PC-3 (cell line): ENCODE data around the gene TFAP2B. TPM values are rescaled to one million over a fixed set of nuclear protein-coding genes. Genes with fewer than 3 reads are reported as not detected.

Source experiments
- ATAC-seq: fragments of 200-7000 bp; cut with Tn5 transposase; 2 replicates; pipeline ENCODE4 v1.9.1; 2020; ENCODE audit warnings: mild to moderate bottlenecking, moderate library complexity
- BruUV-seq: library from RNA; stranded (reverse); fragments of 400-500 nt; replicated peaks from 2 replicates; lab custom pipeline; 2021; lab: Mats Ljungman, UMichigan
- CTCF ChIA-PET: fragments of 300-600 bp; sonication (Branson Sonifier 250); formaldehyde crosslinking; loops from one replicate; lab custom pipeline; 2022; ENCODE audit warnings: antibody characterized with exemption; lab: Charles Lee
- POLR2A ChIA-PET: fragments of 300-600 bp; sonication (Branson Sonifier 250); formaldehyde crosslinking; loops from one replicate; lab custom pipeline; 2022; ENCODE audit warnings: antibody characterized with exemption; ENCODE audit not compliant: unreplicated experiment; lab: Charles Lee
- DNase-seq: peaks from one replicate; pipeline ENCODE4 v3.0.0-alpha.2; 2015
- H2AFZ ChIP-seq: fragments of 300-600 bp; sonication (generic); 2 replicates; pipeline ENCODE4 v1.6.0; 2016; ENCODE audit warnings: antibody characterized with exemption, low read length
- H3F3A ChIP-seq: fragments of 300-600 bp; sonication (generic); one replicate; pipeline ENCODE4 v1.6.0; 2017; ENCODE audit warnings: antibody characterized with exemption, low read length, control low read depth, mild to moderate bottlenecking; ENCODE audit not compliant: unreplicated experiment
- H3K27ac ChIP-seq: fragments of 300-600 bp; sonication (generic); 2 replicates; pipeline ENCODE4 v1.5.1; 2016; ENCODE audit warnings: mild to moderate bottlenecking, low read length
- H3K27me3 ChIP-seq: fragments of 300-600 bp; sonication (generic); 2 replicates; pipeline ENCODE4 v1.6.1; 2016; ENCODE audit warnings: low read length, mixed read lengths
- H3K36me3 ChIP-seq: fragments of 300-600 bp; sonication (generic); 2 replicates; pipeline ENCODE4 v1.6.1; 2016; ENCODE audit warnings: low read depth, mixed run types, low read length, mixed read lengths
- H3K4me1 ChIP-seq: fragments of 300-600 bp; sonication (generic); 2 replicates; pipeline ENCODE4 v1.5.1; 2016; ENCODE audit warnings: low read length; ENCODE audit not compliant: insufficient read depth
- H3K4me2 ChIP-seq: fragments of 300-600 bp; sonication (generic); 2 replicates; pipeline ENCODE4 v1.6.0; 2016; ENCODE audit warnings: low read length
- H3K4me3 ChIP-seq: fragments of 300-600 bp; sonication (generic); 2 replicates; pipeline ENCODE4 v1.5.1; 2016; ENCODE audit warnings: mild to moderate bottlenecking, low read length, mixed read lengths
- H3K79me2 ChIP-seq: fragments of 300-600 bp; sonication (generic); 2 replicates; pipeline ENCODE4 v1.6.1; 2017; ENCODE audit warnings: low read length, mixed read lengths
- H3K9ac ChIP-seq: fragments of 300-600 bp; sonication (generic); 2 replicates; pipeline ENCODE4 v1.6.0; 2016; ENCODE audit warnings: mild to moderate bottlenecking, low read length
- H3K9me2 ChIP-seq: fragments of 300-600 bp; sonication (generic); replicated peaks from 2 replicates; pipeline ENCODE4 v1.6.1; 2016; ENCODE audit warnings: mixed run types, low read length, mixed read lengths
- H3K9me3 ChIP-seq: fragments of 300-600 bp; sonication (generic); 2 replicates; pipeline ENCODE4 v1.6.1; 2016; ENCODE audit warnings: low read length, mixed read lengths
- H4K20me1 ChIP-seq: fragments of 300-600 bp; sonication (generic); 2 replicates; pipeline ENCODE4 v1.6.1; 2016; ENCODE audit warnings: low read length, mixed read lengths
- CTCF ChIP-seq: fragments of 300-600 bp; sonication (generic); conservative IDR thresholded peaks from 2 replicates; pipeline ENCODE4 v1.5.1; 2017; ENCODE audit warnings: antibody characterized with exemption, low read depth, mild to moderate bottlenecking, low read length
- EZH2 ChIP-seq: fragments of 300-600 bp; sonication (generic); IDR thresholded peaks from one replicate; pipeline ENCODE4 v1.6.1; 2017; ENCODE audit warnings: antibody characterized with exemption, mild to moderate bottlenecking, low read length; ENCODE audit not compliant: unreplicated experiment
- EZH2phosphoT487 ChIP-seq: fragments of 300-600 bp; sonication (generic); IDR thresholded peaks from 2 replicates; pipeline ENCODE4 v1.6.1; 2018; ENCODE audit warnings: mild to moderate bottlenecking, antibody characterized with exemption, low read length, borderline replicate concordance
- intact Hi-C: fragments of 100-400 bp; cut with micrococcal nuclease; formaldehyde crosslinking; loops from 2 replicates; pipeline ENCODE4 v1.9.0; 2023
- total RNA-seq: library from RNA; depleted of rRNA; stranded (reverse); fragments of >200 nt; gene quantifications from 2 replicates; pipeline ENCODE4 v1.2.3, GENCODE V29; 2014

Gene TFAP2B
- total RNA-seq, 1 experiment from 2014 or later, result not detected

GRCh38 chr6:50785921-50786320, 32.8 kb upstream of the TFAP2B start:
- no peak overlapping the region for H3K4me2 ChIP-seq
- H3K9ac ChIP-seq, result no peak overlapping the region
- CTCF ChIA-PET, result no interaction called here
- ATAC-seq (no peak), DNase-seq (no peak)
- H3K27me3 ChIP-seq, result peaks cover 34% of the 10 kb centered on the region
- H4K20me1 ChIP-seq, result no peaks in the 10 kb centered on the region
- no peak overlapping the region for H3K4me3 ChIP-seq
- H3F3A ChIP-seq, result no peaks in the 10 kb centered on the region
- H3K4me1 ChIP-seq, result 0 out of 2 replicates have a peak, but pooled peaks cover 3% of the 10 kb centered on the region
- POLR2A ChIA-PET, result no interaction called here
- TF ChIP-seq CTCF (no peak), EZH2phosphoT487 (no peak), EZH2 (no peak)
- no peaks in the 10 kb centered on the region for H3K36me3 ChIP-seq
- no peaks in the 10 kb centered on the region; the same call in 1 of the 2 replicates for H3K9me2 ChIP-seq
- no peak overlapping the region for H2AFZ ChIP-seq
- H3K27ac ChIP-seq, result no peak overlapping the region
- no peaks in the 10 kb centered on the region for H3K9me3 ChIP-seq
- BruUV-seq, result no TSS peak
- intact Hi-C loops, result no loop called here
- no peaks in the 10 kb centered on the region for H3K79me2 ChIP-seq

GRCh38 chr6:50791900-50792508, 26.7 kb upstream of the TFAP2B start:
- Histone ChIP-seq H3K4me1 (0 out of 2 replicates have a peak, but pooled peaks cover 3% of the 10 kb centered on the region), H4K20me1 (no peaks in the 10 kb centered on the region; the same call in 1 of the 2 replicates), H3K27me3 (peaks cover 58% of the 10 kb centered on the region), H3F3A (no peaks in the 10 kb centered on the region), H3K9me3 (no peaks in the 10 kb centered on the region), H3K4me2 (no peak overlapping the region), H3K9me2 (no peaks in the 10 kb centered on the region), H3K79me2 (no peaks in the 10 kb centered on the region), H3K27ac (no peak overlapping the region), H3K4me3 (no peak overlapping the region), H2AFZ (no peak overlapping the region), H3K36me3 (no peaks in the 10 kb centered on the region), H3K9ac (no peak overlapping the region)
- CTCF ChIA-PET, result no interaction called here
- POLR2A ChIA-PET, result no interaction called here
- TF ChIP-seq CTCF (peak; percentile 86), EZH2phosphoT487 (no peak)
- ATAC-seq (peak; percentile 59), DNase-seq (peak; percentile 74)
- intact Hi-C loops, result loop anchor here (1.0 to 5.0 kb wide), 3 partner anchors 136 to 663 kb away; no protein-coding TSS in a partner anchor
- BruUV-seq, result no TSS peak

- CTCF ChIA-PET, result no interaction called here
- no peak overlapping the region for H2AFZ ChIP-seq
Observed at GRCh38 chr6:50792771-50793170, 25.9 kb upstream of the TFAP2B start.

More at GRCh38 chr6:50792771-50793170, 25.9 kb upstream of the TFAP2B start:
- DNase-seq (no peak), ATAC-seq (no peak)
- no peak for TF ChIP-seq EZH2phosphoT487
- no peak for TF ChIP-seq EZH2
- TF ChIP-seq CTCF, result no peak
- BruUV-seq, result no TSS peak
- no peaks in the 10 kb centered on the region for H3F3A ChIP-seq
- H3K9me2 ChIP-seq, result no peaks in the 10 kb centered on the region
- H3K27me3 ChIP-seq, result peaks cover 60% of the 10 kb centered on the region
- POLR2A ChIA-PET, result no interaction called here
- H3K9me3 ChIP-seq, result no peaks in the 10 kb centered on the region
- H4K20me1 ChIP-seq, result no peaks in the 10 kb centered on the region; the same call in 1 of the 2 replicates
- no peaks in the 10 kb centered on the region for H3K36me3 ChIP-seq
- H3K4me3 ChIP-seq, result no peak overlapping the region
- no peak overlapping the region for H3K9ac ChIP-seq
- 0 out of 2 replicates have a peak, but pooled peaks cover 3% of the 10 kb centered on the region for H3K4me1 ChIP-seq
- intact Hi-C loops, result loop anchor here (1.0 to 5.0 kb wide), 3 partner anchors 136 to 664 kb away; no protein-coding TSS in a partner anchor
- H3K27ac ChIP-seq, result no peak overlapping the region
- no peaks in the 10 kb centered on the region for H3K79me2 ChIP-seq
- no peak overlapping the region for H3K4me2 ChIP-seq
